Measurements from ENCODE around the gene LRFN2.

GRCh38 chr6:40406175-40406574 is 181.0 kb downstream of the LRFN2 start:
- TF ChIP-seq CTCF (IDR thresholded peaks at IDR 0.05) (no peak), EZH2 (IDR thresholded peaks at IDR 0.05; ENCODE audit: borderline replicate concordance, insufficient read depth, low read depth, low read length, poor library complexity, severe bottlenecking) (no peak)
